ENCODE data around the gene RTN4.

Gene RTN4

GRCh38 chr2:55014962-55015939 is 35.0 kb downstream of the RTN4 start:
- DNase-seq (ENCODE audit: low spot score): peak; percentile 8
- Mint-ChIP-seq H3K27ac (no peak overlapping the region), H3K27me3 (ENCODE audit: low read depth) (no peaks in the 10 kb centered on the region), H3K4me1 (ENCODE audit: low read depth) (peaks cover 38% of the 10 kb centered on the region), H3K9me3 (no peaks in the 10 kb centered on the region), H3K36me3 (ENCODE audit: low read depth) (peaks cover 7% of the 10 kb centered on the region), H3K4me3 (no peak overlapping the region)

DNA sequence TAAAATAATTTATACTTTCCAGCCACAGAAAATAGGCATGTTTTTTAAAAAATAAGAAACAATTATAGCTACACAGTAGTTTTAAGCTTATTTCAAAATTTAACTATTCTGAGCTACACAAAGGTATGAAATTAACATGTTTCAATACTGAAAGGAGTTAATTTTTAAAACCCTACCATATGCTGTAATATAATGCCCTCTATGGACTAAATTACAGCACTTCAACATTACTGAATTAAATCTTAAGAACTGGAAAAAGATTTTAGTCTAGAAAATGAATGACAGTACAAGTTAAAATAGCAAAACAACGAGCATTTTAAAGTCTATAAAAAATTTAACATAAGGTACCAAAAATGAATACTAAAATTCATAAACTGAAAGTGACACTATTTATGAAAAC is 36.3 kb downstream of the RTN4 start:
- Mint-ChIP-seq H3K4me1 (ENCODE audit: low read depth) (peaks cover 34% of the 10 kb centered on the region), H3K4me3 (no peak overlapping the region), H3K36me3 (ENCODE audit: low read depth) (peaks cover 4% of the 10 kb centered on the region), H3K9me3 (no peaks in the 10 kb centered on the region), H3K27me3 (ENCODE audit: low read depth) (no peaks in the 10 kb centered on the region), H3K27ac (no peak overlapping the region)
- no peak for DNase-seq (ENCODE audit: low spot score)

DNA sequence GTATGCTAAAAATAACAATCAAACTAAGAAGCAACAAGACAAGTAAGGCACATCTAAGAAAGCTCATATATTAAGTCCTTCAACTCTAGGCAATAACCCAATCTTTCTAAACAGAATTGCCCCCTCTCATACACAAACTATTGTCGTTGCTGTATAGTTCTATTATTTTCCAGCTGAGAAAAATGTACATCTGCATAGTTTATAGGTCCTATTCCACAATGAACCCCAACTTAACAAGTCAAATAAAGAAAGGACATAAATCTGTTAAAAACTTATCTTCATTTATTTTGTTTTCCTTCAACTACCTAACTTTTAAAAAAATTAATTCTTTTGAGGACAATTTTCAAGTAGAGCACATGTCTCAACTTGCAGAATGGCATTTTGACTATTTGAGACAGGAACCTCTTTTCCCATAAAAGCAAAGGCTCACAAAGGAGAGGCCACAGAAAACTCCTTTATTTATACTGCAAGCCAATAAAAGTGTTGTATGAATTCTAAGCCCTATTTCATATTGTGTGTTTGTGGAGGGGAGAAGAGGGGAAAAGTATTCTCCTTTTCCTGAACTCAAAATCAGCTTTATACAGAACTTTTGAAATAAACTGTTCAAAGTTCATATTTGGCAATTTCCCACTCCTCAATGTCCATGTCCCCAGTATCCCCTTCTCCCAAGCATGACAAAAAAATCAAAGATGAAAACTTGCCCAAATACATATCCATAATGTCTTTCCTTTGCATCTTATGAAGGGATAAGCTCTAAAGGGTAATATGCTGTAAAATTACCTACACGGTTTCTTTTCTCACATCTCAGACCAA is 37.4 kb downstream of the RTN4 start:
- H3K4me3 Mint-ChIP-seq: no peak overlapping the region
- DNase-seq (ENCODE audit: low spot score): no peak
- H3K27me3 Mint-ChIP-seq (ENCODE audit: low read depth): no peaks in the 10 kb centered on the region
- H3K27ac Mint-ChIP-seq: no peak overlapping the region
- peaks cover 37% of the 10 kb centered on the region for H3K4me1 Mint-ChIP-seq (ENCODE audit: low read depth)
- H3K9me3 Mint-ChIP-seq: no peaks in the 10 kb centered on the region
- H3K36me3 Mint-ChIP-seq (ENCODE audit: low read depth): peaks cover 4% of the 10 kb centered on the region

DNA sequence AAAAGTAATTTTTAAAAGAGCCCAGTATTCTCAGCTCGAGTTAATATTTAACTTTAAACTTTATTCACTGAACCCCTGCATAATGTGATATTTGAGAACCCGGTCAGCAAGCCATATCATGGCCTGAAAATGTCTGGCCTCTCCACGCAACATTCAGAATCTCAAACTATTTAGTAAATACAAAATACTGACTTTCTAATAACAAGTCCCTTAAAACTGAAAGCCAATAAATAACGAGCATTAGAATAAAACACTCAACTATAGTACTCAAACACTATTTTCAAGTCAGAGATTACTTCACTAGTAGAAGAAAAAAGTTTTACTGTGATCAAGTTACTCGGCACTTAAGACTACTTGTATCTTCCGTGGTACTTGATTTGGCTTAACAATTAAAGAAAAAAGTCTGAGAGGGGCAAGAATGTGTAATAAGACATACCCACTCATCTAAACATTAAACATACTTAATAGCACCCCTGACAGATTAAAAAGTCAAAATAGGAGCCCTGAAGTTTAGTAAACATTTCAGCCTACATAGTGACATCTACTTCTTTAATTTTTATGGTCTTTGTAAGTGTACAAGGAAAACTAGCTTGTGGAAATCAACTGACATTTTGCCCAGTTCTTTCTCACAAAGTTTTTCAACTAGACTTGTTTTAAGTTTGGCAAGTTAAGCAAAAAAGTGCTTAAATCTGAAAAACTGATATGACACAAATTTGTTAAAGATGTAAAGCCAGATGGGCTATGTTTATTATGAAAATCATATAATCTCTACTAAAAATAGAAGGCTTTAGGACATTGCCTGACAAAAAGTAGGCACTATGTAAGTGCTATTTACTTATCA is 38.2 kb downstream of the RTN4 start:
- Mint-ChIP-seq H3K27ac (no peak overlapping the region), H3K9me3 (no peaks in the 10 kb centered on the region), H3K4me1 (ENCODE audit: low read depth) (peaks cover 45% of the 10 kb centered on the region), H3K4me3 (no peak overlapping the region), H3K36me3 (ENCODE audit: low read depth) (peaks cover 6% of the 10 kb centered on the region), H3K27me3 (ENCODE audit: low read depth) (no peaks in the 10 kb centered on the region)
- no peak for DNase-seq (ENCODE audit: low spot score)

- Mint-ChIP-seq H3K36me3 (ENCODE audit: low read depth) (peaks cover 9% of the 10 kb centered on the region), H3K27me3 (ENCODE audit: low read depth) (no peaks in the 10 kb centered on the region), H3K4me3 (peak overlapping the region; percentile 94), H3K4me1 (ENCODE audit: low read depth) (peaks cover 57% of the 10 kb centered on the region), H3K27ac (peak overlapping the region; percentile 61), H3K9me3 (no peaks in the 10 kb centered on the region)
- no peak for DNase-seq (ENCODE audit: low spot score)
These were observed 39.3 kb downstream of the RTN4 start for GRCh38 chr2:55010915-55011314.

DNA sequence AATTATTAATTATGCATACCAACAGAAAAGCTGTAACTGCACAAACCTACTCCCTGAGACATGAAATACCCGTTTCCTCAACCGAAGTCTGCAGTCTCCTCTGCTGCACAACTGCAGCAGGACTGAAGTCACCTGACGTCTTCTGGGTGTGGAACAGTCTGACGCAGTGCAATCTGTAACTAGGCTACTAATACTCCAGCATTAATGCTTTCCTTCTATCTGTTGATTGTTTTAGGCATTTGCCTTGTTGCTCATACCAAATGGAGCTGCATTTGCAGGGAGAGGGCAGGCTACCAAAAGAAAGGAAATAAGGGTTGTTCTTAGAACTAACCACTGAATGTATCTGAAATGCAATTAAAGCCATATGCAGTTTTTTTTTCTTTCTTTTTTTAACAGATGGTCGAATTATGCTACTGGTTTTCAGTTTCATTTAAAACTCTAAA is 40.1 kb downstream of the RTN4 start:
- peak overlapping the region; percentile 93 for H3K27ac Mint-ChIP-seq
- H3K4me1 Mint-ChIP-seq (ENCODE audit: low read depth): peaks cover 56% of the 10 kb centered on the region

GRCh38 chr2:55009277-55010060 is 40.8 kb downstream of the RTN4 start:
- peak overlapping the region; percentile 94 for H3K4me3 Mint-ChIP-seq
- no peaks in the 10 kb centered on the region for H3K9me3 Mint-ChIP-seq
- no peak for DNase-seq (ENCODE audit: low spot score)
- no peaks in the 10 kb centered on the region for H3K27me3 Mint-ChIP-seq (ENCODE audit: low read depth)
- H3K36me3 Mint-ChIP-seq (ENCODE audit: low read depth): peaks cover 5% of the 10 kb centered on the region
- H3K4me1 Mint-ChIP-seq (ENCODE audit: low read depth): peaks cover 58% of the 10 kb centered on the region
- H3K27ac Mint-ChIP-seq: peak overlapping the region; percentile 93

More for the DNA sequence above, 40.1 kb downstream of the RTN4 start:
- peak overlapping the region; percentile 94 for H3K4me3 Mint-ChIP-seq
- H3K27me3 Mint-ChIP-seq (ENCODE audit: low read depth): no peaks in the 10 kb centered on the region
- H3K36me3 Mint-ChIP-seq (ENCODE audit: low read depth): peaks cover 7% of the 10 kb centered on the region
- peak; percentile 17 for DNase-seq (ENCODE audit: low spot score)
- no peaks in the 10 kb centered on the region for H3K9me3 Mint-ChIP-seq

GRCh38 chr2:55006306-55006705 is 43.9 kb downstream of the RTN4 start:
- H3K9me3 Mint-ChIP-seq: no peaks in the 10 kb centered on the region
- peak overlapping the region; percentile 66 for H3K4me3 Mint-ChIP-seq
- H3K36me3 Mint-ChIP-seq (ENCODE audit: low read depth): peaks cover 5% of the 10 kb centered on the region
- H3K27me3 Mint-ChIP-seq (ENCODE audit: low read depth): no peaks in the 10 kb centered on the region
- no peak for DNase-seq (ENCODE audit: low spot score)
- peak overlapping the region; percentile 52 for H3K27ac Mint-ChIP-seq
- peaks cover 41% of the 10 kb centered on the region for H3K4me1 Mint-ChIP-seq (ENCODE audit: low read depth)

- DNase-seq (ENCODE audit: low spot score): no peak
- Mint-ChIP-seq H3K27me3 (ENCODE audit: low read depth) (no peaks in the 10 kb centered on the region), H3K27ac (no peak overlapping the region), H3K4me3 (no peak overlapping the region), H3K36me3 (ENCODE audit: low read depth) (peaks cover 5% of the 10 kb centered on the region), H3K4me1 (ENCODE audit: low read depth) (peaks cover 38% of the 10 kb centered on the region), H3K9me3 (no peaks in the 10 kb centered on the region)
These were observed 46.3 kb downstream of the RTN4 start for GRCh38 chr2:55003706-55004639.

DNA sequence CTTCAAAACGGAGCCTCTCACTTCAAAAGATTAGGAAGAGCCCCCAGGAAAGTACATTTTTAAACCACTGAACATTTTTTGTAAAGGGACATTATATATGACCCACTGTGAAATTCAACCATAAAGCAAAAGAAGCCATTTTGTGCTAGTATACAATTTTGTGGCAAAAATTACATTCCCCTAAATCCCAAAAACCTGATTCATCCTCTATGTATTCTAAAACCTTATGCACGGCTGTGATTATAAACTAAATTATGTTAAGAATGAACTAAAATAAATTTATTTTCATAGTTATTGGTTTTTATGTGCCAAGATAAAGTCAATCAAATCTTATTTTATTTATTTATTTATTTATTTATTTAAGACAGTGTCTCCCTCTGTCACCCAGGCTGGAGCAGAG is 48.5 kb downstream of the RTN4 start:
- peaks cover 3% of the 10 kb centered on the region for H3K36me3 Mint-ChIP-seq (ENCODE audit: low read depth)
- H3K9me3 Mint-ChIP-seq: no peaks in the 10 kb centered on the region
- no peak overlapping the region for H3K4me3 Mint-ChIP-seq
- no peak for DNase-seq (ENCODE audit: low spot score)
- H3K27me3 Mint-ChIP-seq (ENCODE audit: low read depth): no peaks in the 10 kb centered on the region
- H3K4me1 Mint-ChIP-seq (ENCODE audit: low read depth): peaks cover 37% of the 10 kb centered on the region
- no peak overlapping the region for H3K27ac Mint-ChIP-seq

DNA sequence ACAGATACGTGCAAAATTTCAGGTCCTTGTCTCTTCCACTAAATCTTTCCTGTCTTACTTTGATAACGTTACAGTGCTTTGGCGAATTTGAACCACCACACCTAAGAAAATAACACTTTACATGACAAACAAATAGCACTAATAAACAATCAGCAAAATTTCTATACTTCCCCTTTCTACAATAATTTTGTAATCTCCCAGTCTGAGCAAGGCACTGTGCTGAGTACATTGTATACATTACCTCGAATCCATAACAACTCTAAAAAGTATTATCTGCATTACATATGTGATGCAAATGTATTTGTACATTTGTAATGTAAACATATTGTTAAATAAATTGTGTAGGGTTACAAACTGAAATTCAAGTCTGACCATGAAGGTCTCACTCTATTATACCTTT is 49.9 kb downstream of the RTN4 start:
- Mint-ChIP-seq H3K4me3 (no peak overlapping the region), H3K36me3 (ENCODE audit: low read depth) (peaks cover 4% of the 10 kb centered on the region), H3K9me3 (no peaks in the 10 kb centered on the region), H3K27ac (no peak overlapping the region), H3K4me1 (ENCODE audit: low read depth) (peaks cover 38% of the 10 kb centered on the region), H3K27me3 (ENCODE audit: low read depth) (no peaks in the 10 kb centered on the region)
- DNase-seq (ENCODE audit: low spot score): no peak

DNA sequence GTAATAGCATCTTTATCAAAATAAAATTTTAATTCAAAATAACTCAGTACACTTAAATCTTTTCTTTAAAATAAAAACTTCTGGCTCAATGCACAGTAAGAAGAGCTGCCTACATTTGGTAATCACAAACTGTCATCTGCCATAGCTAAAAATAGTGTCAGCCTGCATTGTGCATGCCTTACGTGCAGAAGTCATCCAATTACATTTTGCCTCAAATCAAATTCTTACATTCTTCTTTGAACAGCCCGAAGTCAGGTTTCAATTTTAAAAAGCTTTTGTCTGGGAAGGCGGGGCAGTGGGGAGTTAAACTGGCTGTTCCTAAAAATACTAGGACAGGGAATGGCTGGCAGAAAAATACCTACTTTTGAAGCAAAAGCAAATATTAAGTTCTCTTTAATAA is 51.1 kb downstream of the RTN4 start:
- Mint-ChIP-seq H3K27me3 (ENCODE audit: low read depth) (no peaks in the 10 kb centered on the region), H3K36me3 (ENCODE audit: low read depth) (peaks cover 4% of the 10 kb centered on the region), H3K4me1 (ENCODE audit: low read depth) (peaks cover 37% of the 10 kb centered on the region), H3K4me3 (peak overlapping the region; percentile 48), H3K9me3 (no peaks in the 10 kb centered on the region), H3K27ac (peak overlapping the region; percentile 22)
- no peak for DNase-seq (ENCODE audit: low spot score)

Measured in T-helper 2 cell treated with Interferon-gamma antibody and Interleukin-4, amounts not matched to agents 5 μg/mL and 100 μg/mL, for 36 hours (primary cell).